ENCODE measurements around the gene HES7. TPM values are rescaled to one million over a fixed set of nuclear protein-coding genes. Genes with fewer than 3 reads are reported as not detected.

The HES7 gene
- polyA plus RNA-seq, 1 donor from 2014 or later = 15.3 TPM

- Histone ChIP-seq H3F3A (ENCODE audit: insufficient read depth, low read length, poor library complexity, severe bottlenecking) (no peaks in the 10 kb centered on the region), H3K4me3 (ENCODE audit: low read length) (peak overlapping the region; percentile 30), H2AFZ (ENCODE audit: low read depth, low read length) (no peak overlapping the region), H3K27ac (ENCODE audit: low read length) (no peak overlapping the region), H3K79me2 (replicated peaks; ENCODE audit: insufficient read depth, low read length) (no peaks in the 10 kb centered on the region), H4K20me1 (ENCODE audit: insufficient read depth) (no peaks in the 10 kb centered on the region), H3K27me3 (ENCODE audit: insufficient read depth, low read depth, low read length) (peaks cover 79% of the 10 kb centered on the region), H3K4me2 (ENCODE audit: low read length) (no peak overlapping the region), H3K36me3 (ENCODE audit: insufficient read depth, low read length) (no peaks in the 10 kb centered on the region), H3K9me2 (ENCODE audit: insufficient read depth, low read length) (no peaks in the 10 kb centered on the region), H3K9ac (ENCODE audit: low read length) (no peak overlapping the region), H3K9me3 (ENCODE audit: low read length) (no peaks in the 10 kb centered on the region)
- TF ChIP-seq CTCF (IDR thresholded peaks at IDR 0.05; ENCODE audit: poor library complexity, severe bottlenecking) (peak; percentile 69), EP300 (conservative IDR thresholded peaks at IDR 0.05; ENCODE audit: poor library complexity, severe bottlenecking) (no peak), RAD21 (conservative IDR thresholded peaks at IDR 0.05) (peak; percentile 24), MXI1 (conservative IDR thresholded peaks at IDR 0.05; ENCODE audit: poor library complexity, severe bottlenecking) (no peak)
These were observed 50.0 kb downstream of the HES7 start for GRCh38 chr17:8073627-8074484.

- peak overlapping the region; percentile 42 for H3K4me3 ChIP-seq (ENCODE audit: low read length)
- no peaks in the 10 kb centered on the region for H3K9me2 ChIP-seq (ENCODE audit: insufficient read depth, low read length)
- no peaks in the 10 kb centered on the region for H4K20me1 ChIP-seq (ENCODE audit: insufficient read depth)
- peaks cover 74% of the 10 kb centered on the region for H3K27me3 ChIP-seq (ENCODE audit: insufficient read depth, low read depth, low read length)
- H3K4me2 ChIP-seq (ENCODE audit: low read length) = no peak overlapping the region
- no peaks in the 10 kb centered on the region for H3K9me3 ChIP-seq (ENCODE audit: low read length)
- no peaks in the 10 kb centered on the region for H3K79me2 ChIP-seq (replicated peaks; ENCODE audit: insufficient read depth, low read length)
- no peak overlapping the region for H2AFZ ChIP-seq (ENCODE audit: low read depth, low read length)
- H3F3A ChIP-seq (ENCODE audit: insufficient read depth, low read length, poor library complexity, severe bottlenecking) = no peaks in the 10 kb centered on the region
- no peak overlapping the region for H3K9ac ChIP-seq (ENCODE audit: low read length)
- H3K27ac ChIP-seq (ENCODE audit: low read length) = no peak overlapping the region
- TF ChIP-seq POLR2AphosphoS5 (IDR thresholded peaks at IDR 0.05) (no peak), MXI1 (conservative IDR thresholded peaks at IDR 0.05; ENCODE audit: poor library complexity, severe bottlenecking) (no peak), RAD21 (conservative IDR thresholded peaks at IDR 0.05) (no peak), TAF1 (IDR thresholded peaks at IDR 0.05; ENCODE audit: low read depth) (no peak), EZH2 (IDR thresholded peaks at IDR 0.05; ENCODE audit: borderline replicate concordance, insufficient read depth, low read length, poor library complexity, severe bottlenecking) (peak; percentile 37)
- TF ChIP-seq, protein P1, sequence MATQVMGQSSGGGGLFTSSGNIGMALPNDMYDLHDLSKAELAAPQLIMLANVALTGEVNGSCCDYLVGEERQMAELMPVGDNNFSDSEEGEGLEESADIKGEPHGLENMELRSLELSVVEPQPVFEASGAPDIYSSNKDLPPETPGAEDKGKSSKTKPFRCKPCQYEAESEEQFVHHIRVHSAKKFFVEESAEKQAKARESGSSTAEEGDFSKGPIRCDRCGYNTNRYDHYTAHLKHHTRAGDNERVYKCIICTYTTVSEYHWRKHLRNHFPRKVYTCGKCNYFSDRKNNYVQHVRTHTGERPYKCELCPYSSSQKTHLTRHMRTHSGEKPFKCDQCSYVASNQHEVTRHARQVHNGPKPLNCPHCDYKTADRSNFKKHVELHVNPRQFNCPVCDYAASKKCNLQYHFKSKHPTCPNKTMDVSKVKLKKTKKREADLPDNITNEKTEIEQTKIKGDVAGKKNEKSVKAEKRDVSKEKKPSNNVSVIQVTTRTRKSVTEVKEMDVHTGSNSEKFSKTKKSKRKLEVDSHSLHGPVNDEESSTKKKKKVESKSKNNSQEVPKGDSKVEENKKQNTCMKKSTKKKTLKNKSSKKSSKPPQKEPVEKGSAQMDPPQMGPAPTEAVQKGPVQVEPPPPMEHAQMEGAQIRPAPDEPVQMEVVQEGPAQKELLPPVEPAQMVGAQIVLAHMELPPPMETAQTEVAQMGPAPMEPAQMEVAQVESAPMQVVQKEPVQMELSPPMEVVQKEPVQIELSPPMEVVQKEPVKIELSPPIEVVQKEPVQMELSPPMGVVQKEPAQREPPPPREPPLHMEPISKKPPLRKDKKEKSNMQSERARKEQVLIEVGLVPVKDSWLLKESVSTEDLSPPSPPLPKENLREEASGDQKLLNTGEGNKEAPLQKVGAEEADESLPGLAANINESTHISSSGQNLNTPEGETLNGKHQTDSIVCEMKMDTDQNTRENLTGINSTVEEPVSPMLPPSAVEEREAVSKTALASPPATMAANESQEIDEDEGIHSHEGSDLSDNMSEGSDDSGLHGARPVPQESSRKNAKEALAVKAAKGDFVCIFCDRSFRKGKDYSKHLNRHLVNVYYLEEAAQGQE (IDR thresholded peaks at IDR 0.05; ENCODE audit: borderline replicate concordance) = no peak
- no peaks in the 10 kb centered on the region for H3K36me3 ChIP-seq (ENCODE audit: insufficient read depth, low read length)
These were observed 51.0 kb downstream of the HES7 start for GRCh38 chr17:8072729-8073461.

Data from neural cell (in vitro differentiated cells).